Ovary (tissue), 3 donors: ENCODE data around the gene ADAM10.

Experiments used
- EP300 ChIP-seq: sonication (generic); formaldehyde crosslinking; IDR thresholded peaks from one replicate; pipeline ENCODE4 v1.6.1; 2017; ENCODE audit warnings: antibody characterized with exemption
- POLR2A ChIP-seq: fragments of 450-650 bp; IDR thresholded peaks from one replicate; pipeline ENCODE4 v1.6.1; 2017; ENCODE audit warnings: antibody characterized with exemption, mild to moderate bottlenecking, moderate library complexity
- TF ChIP-seq, protein P1 (sequence below), 3 donors: fragments of 450-650 bp in 2 of 3; fragments of 200-600 bp in 1 of 3; IDR thresholded peaks; one replicate each; pipeline versions ENCODE4 v1.5.1 to v1.8.0; 2016 to 2022; ENCODE audit warnings: antibody characterized with exemption in 3 of 3, mild to moderate bottlenecking in 1 of 3
- donor health status: DM: no; HTN: no; CAD: no.

DNA sequence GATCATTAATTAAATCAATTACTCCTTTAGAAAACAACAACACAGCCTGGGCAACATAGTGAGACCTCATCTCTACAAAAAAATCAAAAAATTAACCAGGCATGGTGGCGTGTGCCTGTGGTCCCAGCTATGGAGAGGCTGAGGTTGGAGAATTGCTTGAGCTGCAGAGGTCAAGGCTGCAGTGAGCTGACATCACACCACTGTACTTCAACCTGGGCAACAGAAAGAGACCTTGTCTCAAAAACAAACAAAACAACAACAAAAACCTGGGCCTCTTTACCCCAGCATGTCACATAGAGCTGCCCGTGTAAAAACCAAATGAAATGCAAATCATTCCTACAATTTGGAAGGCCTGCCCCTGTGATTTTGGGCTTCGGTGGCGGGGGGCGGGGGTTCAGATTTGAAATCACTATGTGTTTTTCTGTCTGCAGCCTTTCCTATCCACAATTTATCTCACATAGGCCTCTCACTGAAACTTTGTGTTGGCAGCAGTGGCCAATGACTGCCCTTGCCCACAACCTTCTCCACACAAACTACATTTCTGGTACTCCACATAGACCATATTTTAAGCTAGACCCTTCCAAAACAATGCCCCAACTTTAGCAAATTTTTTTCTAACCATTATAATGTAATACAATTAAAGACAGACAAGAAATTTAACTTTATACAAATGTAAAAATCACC lies 6.5 kb downstream of the ADAM10 start:
- TF ChIP-seq, protein P1, sequence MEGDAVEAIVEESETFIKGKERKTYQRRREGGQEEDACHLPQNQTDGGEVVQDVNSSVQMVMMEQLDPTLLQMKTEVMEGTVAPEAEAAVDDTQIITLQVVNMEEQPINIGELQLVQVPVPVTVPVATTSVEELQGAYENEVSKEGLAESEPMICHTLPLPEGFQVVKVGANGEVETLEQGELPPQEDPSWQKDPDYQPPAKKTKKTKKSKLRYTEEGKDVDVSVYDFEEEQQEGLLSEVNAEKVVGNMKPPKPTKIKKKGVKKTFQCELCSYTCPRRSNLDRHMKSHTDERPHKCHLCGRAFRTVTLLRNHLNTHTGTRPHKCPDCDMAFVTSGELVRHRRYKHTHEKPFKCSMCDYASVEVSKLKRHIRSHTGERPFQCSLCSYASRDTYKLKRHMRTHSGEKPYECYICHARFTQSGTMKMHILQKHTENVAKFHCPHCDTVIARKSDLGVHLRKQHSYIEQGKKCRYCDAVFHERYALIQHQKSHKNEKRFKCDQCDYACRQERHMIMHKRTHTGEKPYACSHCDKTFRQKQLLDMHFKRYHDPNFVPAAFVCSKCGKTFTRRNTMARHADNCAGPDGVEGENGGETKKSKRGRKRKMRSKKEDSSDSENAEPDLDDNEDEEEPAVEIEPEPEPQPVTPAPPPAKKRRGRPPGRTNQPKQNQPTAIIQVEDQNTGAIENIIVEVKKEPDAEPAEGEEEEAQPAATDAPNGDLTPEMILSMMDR (IDR thresholded peaks at IDR 0.05), result no peak
- no peak for TF ChIP-seq POLR2A
- TF ChIP-seq EP300, result no peak
